GM15510 (cell line): Measurements from ENCODE around the gene ADARB1.

Source experiments
- POLR2A ChIP-seq: IDR thresholded peaks from 3 replicates; pipeline ENCODE4 v1.6.1; 2011; ENCODE audit warnings: borderline replicate concordance; ENCODE audit not compliant: insufficient read length; ENCODE audit errors: extremely low read depth

ADARB1 gene

GRCh38 chr21:45074048-45074817 is at the start of gene ADARB1:
TSS of gene ADARB1 (plus strand) at chr21:45074580. CDS start at chr21:45171657, 97,077 bp downstream.
- peak; percentile 84 for TF ChIP-seq POLR2A

- no peak for TF ChIP-seq POLR2A
Measured at GRCh38 chr21:45026066-45026745, 48.2 kb upstream of the ADARB1 start.

- no peak for TF ChIP-seq POLR2A
Measured at GRCh38 chr21:45026826-45027225, 47.6 kb upstream of the ADARB1 start.

- no peak for TF ChIP-seq POLR2A
Measured at GRCh38 chr21:45027241-45028196, 46.9 kb upstream of the ADARB1 start.

- no peak for TF ChIP-seq POLR2A
Measured at GRCh38 chr21:45029298-45029947, 45.0 kb upstream of the ADARB1 start.

GRCh38 chr21:45029948-45030681 is 44.3 kb upstream of the ADARB1 start:
- TF ChIP-seq POLR2A: no peak

- no peak for TF ChIP-seq POLR2A
Measured at GRCh38 chr21:45030682-45031570, 43.5 kb upstream of the ADARB1 start.

GRCh38 chr21:45031571-45032191 is 42.7 kb upstream of the ADARB1 start:
- no peak for TF ChIP-seq POLR2A

- no peak for TF ChIP-seq POLR2A
Measured at GRCh38 chr21:45032332-45032731, 42.0 kb upstream of the ADARB1 start.

- no peak for TF ChIP-seq POLR2A
Measured at GRCh38 chr21:45032977-45033710, 41.2 kb upstream of the ADARB1 start.

- TF ChIP-seq POLR2A: no peak
Measured at GRCh38 chr21:45033791-45034555, 40.4 kb upstream of the ADARB1 start.
